AG09319 (cell line): ENCODE results near the gene CD101.

Experiments used
- DNase-seq: peaks from one replicate; pipeline ENCODE4 v3.0.0-alpha.2; 2010; ENCODE audit warnings: low read depth; ENCODE audit errors: extremely low read depth
- CTCF ChIP-seq: IDR thresholded peaks from 2 replicates; pipeline ENCODE4 v1.5.1; 2011; ENCODE audit warnings: low read depth, mild to moderate bottlenecking, inconsistent platforms, low read length, moderate library complexity

The CD101 gene

GRCh38 chr1:117015724-117016123 lies 14.2 kb downstream of the CD101 start:
- DNase-seq = no peak
- no peak for TF ChIP-seq CTCF

- DNase-seq = no peak
- no peak for TF ChIP-seq CTCF
Observed at GRCh38 chr1:117017062-117017461, 15.5 kb downstream of the CD101 start.

- DNase-seq = no peak
- TF ChIP-seq CTCF = no peak
Observed at GRCh38 chr1:117017648-117018047, 16.1 kb downstream of the CD101 start.

GRCh38 chr1:117020526-117021156 lies 19.1 kb downstream of the CD101 start:
- no peak for DNase-seq
- no peak for TF ChIP-seq CTCF

GRCh38 chr1:117022114-117022513 lies 20.6 kb downstream of the CD101 start:
- no peak for TF ChIP-seq CTCF
- DNase-seq = no peak

GRCh38 chr1:117025568-117025967 lies 24.0 kb downstream of the CD101 start:
- no peak for DNase-seq
- TF ChIP-seq CTCF = no peak

- TF ChIP-seq CTCF = no peak
- no peak for DNase-seq
Observed at GRCh38 chr1:117026361-117026760, 24.8 kb downstream of the CD101 start.
